Mesothelial cell of epicardium (in vitro differentiated cells): ENCODE measurements around the gene THUMPD2. TPM values are rescaled to one million over a fixed set of nuclear protein-coding genes. Genes with fewer than 3 reads are reported as not detected.

Experiments
- DNase-seq, 2 experiments: peaks; one replicate each; pipeline ENCODE4 v3.0.0; 2021; ENCODE audit warnings: low spot score in 2 of 2; ENCODE audit not compliant: unreplicated experiment in 2 of 2
- H3K27ac Mint-ChIP-seq: 2 replicates; pipeline ENCODE4 v1.8.0; 2021; ENCODE audit warnings: mixed read lengths
- H3K27me3 Mint-ChIP-seq: 2 replicates; pipeline ENCODE4 v1.8.0; 2021; ENCODE audit warnings: low read depth, mixed read lengths
- H3K36me3 Mint-ChIP-seq: 2 replicates; pipeline ENCODE4 v1.8.0; 2021; ENCODE audit warnings: mixed read lengths
- H3K4me1 Mint-ChIP-seq: 2 replicates; pipeline ENCODE4 v1.8.0; 2021; ENCODE audit warnings: mixed read lengths
- H3K4me3 Mint-ChIP-seq: 2 replicates; pipeline ENCODE4 v1.8.0; 2021; ENCODE audit warnings: mild to moderate bottlenecking, moderate library complexity, mixed read lengths
- H3K9me3 Mint-ChIP-seq: 2 replicates; pipeline ENCODE4 v1.8.0; 2021; ENCODE audit warnings: mixed read lengths
- total RNA-seq: library from RNA; stranded (reverse); gene quantifications from 3 replicates; pipeline ENCODE4 v1.2.1, GENCODE V29; 2021
- TF ChIP-seq, protein P1 (sequence below): fragments of 200-600 bp; sonication (generic); IDR thresholded peaks from one replicate; pipeline ENCODE4 v1.5.0; 2021; ENCODE audit warnings: antibody characterized with exemption; ENCODE audit not compliant: unreplicated experiment

Gene THUMPD2
- total RNA-seq, 1 donor from 2014 or later: 17.3 TPM

DNA sequence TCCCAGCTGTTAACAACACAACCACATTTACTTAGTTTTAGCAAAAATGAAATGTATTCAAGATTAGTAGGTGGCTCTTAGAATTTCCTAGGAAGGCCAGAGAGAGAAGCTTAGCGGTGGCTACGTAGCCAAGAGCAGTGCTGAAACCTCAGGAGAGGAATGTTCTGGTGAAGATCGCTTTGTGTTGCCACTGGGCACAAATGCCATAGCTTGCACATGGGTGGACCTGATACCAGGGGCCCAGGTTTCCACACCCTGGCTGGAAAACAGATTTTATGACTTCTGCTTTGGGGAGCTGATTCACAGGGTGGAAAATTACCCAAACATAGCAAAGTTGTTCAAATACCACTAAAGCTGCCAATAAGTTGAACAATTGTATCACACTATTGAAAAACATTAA is 43.4 kb downstream of the THUMPD2 start:
- peaks cover 14% of the 10 kb centered on the region for H3K4me1 Mint-ChIP-seq
- peaks cover 40% of the 10 kb centered on the region for H3K36me3 Mint-ChIP-seq
- peaks cover 6% of the 10 kb centered on the region for H3K9me3 Mint-ChIP-seq
- no peak for DNase-seq
- no peak overlapping the region for H3K27ac Mint-ChIP-seq
- TF ChIP-seq, protein P1, sequence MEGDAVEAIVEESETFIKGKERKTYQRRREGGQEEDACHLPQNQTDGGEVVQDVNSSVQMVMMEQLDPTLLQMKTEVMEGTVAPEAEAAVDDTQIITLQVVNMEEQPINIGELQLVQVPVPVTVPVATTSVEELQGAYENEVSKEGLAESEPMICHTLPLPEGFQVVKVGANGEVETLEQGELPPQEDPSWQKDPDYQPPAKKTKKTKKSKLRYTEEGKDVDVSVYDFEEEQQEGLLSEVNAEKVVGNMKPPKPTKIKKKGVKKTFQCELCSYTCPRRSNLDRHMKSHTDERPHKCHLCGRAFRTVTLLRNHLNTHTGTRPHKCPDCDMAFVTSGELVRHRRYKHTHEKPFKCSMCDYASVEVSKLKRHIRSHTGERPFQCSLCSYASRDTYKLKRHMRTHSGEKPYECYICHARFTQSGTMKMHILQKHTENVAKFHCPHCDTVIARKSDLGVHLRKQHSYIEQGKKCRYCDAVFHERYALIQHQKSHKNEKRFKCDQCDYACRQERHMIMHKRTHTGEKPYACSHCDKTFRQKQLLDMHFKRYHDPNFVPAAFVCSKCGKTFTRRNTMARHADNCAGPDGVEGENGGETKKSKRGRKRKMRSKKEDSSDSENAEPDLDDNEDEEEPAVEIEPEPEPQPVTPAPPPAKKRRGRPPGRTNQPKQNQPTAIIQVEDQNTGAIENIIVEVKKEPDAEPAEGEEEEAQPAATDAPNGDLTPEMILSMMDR: no peak
- no peaks in the 10 kb centered on the region for H3K27me3 Mint-ChIP-seq
- no peak overlapping the region for H3K4me3 Mint-ChIP-seq

DNA sequence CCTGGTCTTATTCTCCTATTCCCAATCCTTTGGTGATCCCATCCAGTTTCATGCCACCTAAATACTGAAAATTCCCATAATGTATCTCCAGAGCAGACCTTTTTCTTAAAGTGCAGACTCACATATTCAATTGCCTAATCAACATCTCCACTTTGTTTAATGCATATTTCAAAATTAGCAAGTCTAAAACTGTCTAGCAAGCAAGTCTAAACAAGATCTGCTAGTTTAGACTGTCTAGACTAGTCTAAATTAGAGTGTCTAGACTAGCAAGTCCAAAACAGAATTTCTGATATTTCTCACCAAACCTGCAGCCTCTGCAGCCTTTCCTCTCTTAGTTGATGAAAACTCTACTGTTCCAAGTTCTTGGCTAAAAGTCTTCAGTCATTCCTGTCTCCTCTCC is 44.6 kb downstream of the THUMPD2 start:
- H3K4me3 Mint-ChIP-seq: no peak overlapping the region
- H3K4me1 Mint-ChIP-seq: peaks cover 13% of the 10 kb centered on the region
- no peak overlapping the region for H3K27ac Mint-ChIP-seq
- TF ChIP-seq, protein P1: no peak
- no peaks in the 10 kb centered on the region for H3K27me3 Mint-ChIP-seq
- H3K9me3 Mint-ChIP-seq: peaks cover 6% of the 10 kb centered on the region
- peaks cover 42% of the 10 kb centered on the region for H3K36me3 Mint-ChIP-seq
- DNase-seq: no peak

DNA sequence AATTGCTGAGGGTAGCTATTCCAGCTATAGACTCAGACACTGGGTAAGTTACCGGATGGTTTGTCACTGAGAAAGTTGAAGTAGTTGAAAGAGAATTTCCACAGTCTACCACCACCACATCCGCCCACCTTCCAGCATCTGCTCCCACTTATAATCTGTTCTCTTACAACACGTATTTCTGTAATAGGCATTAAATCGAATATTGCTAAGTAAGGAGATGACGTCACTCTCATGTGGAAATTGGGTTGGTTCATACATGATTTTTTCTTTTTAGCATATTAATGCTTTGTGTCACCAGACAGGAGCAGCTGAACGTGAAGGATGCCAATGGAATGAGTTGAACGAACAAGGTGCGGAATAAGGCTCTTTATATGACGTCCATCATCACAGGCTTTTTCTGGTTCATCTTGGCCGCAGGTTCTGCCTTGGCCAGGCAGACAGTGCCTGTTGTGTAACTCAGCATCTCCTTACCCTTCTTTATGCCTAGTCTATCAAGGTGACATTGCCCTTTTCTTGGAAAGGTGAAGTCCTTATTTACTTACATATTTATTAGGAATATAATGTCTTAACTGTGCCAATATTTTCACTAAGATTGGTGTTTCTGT is 45.9 kb downstream of the THUMPD2 start:
- H3K4me3 Mint-ChIP-seq: no peak overlapping the region
- H3K36me3 Mint-ChIP-seq: peaks cover 44% of the 10 kb centered on the region
- H3K27me3 Mint-ChIP-seq: no peaks in the 10 kb centered on the region
- H3K27ac Mint-ChIP-seq: no peak overlapping the region
- peaks cover 15% of the 10 kb centered on the region for H3K4me1 Mint-ChIP-seq
- TF ChIP-seq, protein P1: no peak
- peaks cover 7% of the 10 kb centered on the region for H3K9me3 Mint-ChIP-seq
- no peak for DNase-seq

DNA sequence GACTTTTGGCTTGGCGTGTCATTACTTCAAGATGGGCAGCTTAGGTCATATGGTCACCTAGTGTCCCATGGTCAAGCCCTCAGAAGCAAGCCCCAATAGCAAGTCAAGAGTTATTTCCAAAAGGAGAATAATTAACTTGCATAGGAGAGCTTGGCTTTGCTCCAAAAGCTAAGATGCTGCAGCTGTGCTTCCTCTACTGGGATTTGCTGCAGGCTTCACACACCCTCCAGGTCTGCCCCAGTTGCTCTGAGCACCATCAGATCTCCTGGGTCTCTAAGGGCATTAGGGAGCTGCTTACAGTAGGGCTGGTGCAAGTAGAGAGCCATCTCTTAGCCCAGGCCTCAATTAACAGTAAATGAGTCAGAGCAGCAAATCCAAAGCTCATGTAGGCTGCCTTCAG is 46.6 kb downstream of the THUMPD2 start:
- TF ChIP-seq, protein P1: no peak
- Mint-ChIP-seq H3K9me3 (peaks cover 9% of the 10 kb centered on the region), H3K4me1 (peaks cover 15% of the 10 kb centered on the region), H3K27me3 (no peaks in the 10 kb centered on the region), H3K36me3 (peaks cover 41% of the 10 kb centered on the region), H3K27ac (no peak overlapping the region), H3K4me3 (no peak overlapping the region)
- DNase-seq: no peak

DNA sequence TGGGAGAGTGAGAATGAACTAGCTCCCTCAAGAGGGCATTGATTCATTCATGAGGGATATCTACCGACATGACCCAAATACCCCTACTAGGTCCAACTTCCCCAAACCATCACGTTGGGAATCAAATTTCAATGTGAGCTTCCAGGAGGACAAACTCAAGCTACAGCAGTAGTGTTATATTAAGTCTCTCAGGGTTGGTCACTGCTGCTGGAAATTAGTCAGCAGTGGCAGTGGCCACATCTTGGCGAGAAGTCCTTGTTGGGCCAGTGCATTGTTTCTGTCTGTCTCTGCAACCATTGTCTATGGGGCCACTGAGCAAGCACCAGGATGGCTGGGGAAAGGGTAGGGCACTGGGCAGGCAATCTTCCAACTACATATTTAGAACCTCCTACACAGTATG is 47.5 kb downstream of the THUMPD2 start:
- Mint-ChIP-seq H3K9me3 (peaks cover 9% of the 10 kb centered on the region), H3K27ac (no peak overlapping the region), H3K36me3 (peaks cover 37% of the 10 kb centered on the region), H3K27me3 (no peaks in the 10 kb centered on the region), H3K4me1 (peaks cover 22% of the 10 kb centered on the region), H3K4me3 (no peak overlapping the region)
- DNase-seq: no peak
- TF ChIP-seq, protein P1: no peak
